ENCODE measurements around the gene PTPRE.

PTPRE gene

GRCh38 chr10:127932521-127933270 lies 25.8 kb downstream of the PTPRE start:
- DNase-seq: no peak

GRCh38 chr10:127933271-127933670 lies 26.4 kb downstream of the PTPRE start:
- DNase-seq: no peak

DNA sequence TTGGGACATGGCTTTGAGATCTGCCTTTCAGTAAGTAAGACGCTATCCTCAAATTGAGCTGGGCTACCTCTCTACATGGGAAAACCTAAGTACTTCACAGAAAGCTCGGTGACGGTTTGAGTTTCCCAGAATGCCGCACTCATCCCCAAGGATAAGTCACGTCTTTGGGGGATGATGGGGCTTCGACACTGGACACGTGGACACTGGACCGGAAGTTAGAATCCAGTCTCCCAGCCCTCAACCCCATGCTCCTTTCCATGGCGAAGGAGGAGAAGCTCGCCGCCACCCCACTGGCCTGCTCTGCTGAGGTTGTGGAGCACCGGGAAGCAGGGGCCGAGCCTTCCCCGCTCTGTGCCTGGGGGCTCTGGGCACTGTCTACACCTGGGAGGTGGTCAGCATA lies 27.5 kb downstream of the PTPRE start:
- DNase-seq: no peak

- no peak for DNase-seq
Observed at GRCh38 chr10:127935071-127935561, 28.2 kb downstream of the PTPRE start.

DNA sequence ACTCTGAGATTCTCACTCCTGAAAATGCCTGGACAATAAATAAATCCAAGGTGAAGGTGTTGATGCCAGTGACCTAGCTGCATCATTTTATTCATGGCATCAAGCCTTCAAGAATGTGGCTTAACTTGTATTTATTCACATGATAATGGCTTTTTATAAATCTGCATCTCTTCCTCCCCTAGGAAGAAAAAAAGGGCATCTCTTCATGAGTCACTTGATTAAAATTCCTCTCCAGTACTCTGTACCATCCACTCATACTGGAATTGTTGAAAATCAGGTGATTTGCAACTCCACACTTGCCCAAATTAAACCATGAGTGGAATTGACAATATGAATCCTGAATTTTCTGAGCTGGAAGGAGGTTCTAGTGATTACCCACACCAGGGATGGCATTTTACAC lies 30.2 kb downstream of the PTPRE start:
- no peak for DNase-seq

DNA sequence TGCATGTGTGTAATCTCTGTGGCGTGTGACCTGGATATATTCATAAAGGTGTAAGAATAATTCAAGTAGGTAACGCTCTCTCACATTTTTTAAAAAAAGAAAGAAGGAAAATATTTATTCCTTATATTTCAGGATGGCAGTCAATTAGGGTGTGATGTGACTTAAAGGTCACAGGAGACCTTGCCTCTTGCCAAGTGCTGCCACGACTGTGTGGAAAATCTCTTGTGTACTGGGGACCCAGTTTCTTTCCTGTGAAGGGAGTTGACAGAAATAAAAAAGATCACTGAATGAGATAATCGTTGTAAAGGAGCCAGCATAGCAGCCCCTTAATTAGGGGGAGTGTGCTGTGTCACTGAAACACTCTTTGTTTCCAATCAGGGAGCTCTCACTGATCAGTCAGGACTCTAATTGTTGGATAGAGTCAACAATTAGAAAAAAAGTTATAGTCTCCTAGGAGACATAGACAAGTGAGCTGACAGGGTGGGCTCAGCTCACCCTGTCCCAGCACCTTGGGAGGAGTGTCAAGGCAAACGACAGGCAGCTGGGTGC lies 31.1 kb downstream of the PTPRE start:
- DNase-seq: no peak

- no peak for DNase-seq
Observed at GRCh38 chr10:127939786-127940330, 33.0 kb downstream of the PTPRE start.

DNA sequence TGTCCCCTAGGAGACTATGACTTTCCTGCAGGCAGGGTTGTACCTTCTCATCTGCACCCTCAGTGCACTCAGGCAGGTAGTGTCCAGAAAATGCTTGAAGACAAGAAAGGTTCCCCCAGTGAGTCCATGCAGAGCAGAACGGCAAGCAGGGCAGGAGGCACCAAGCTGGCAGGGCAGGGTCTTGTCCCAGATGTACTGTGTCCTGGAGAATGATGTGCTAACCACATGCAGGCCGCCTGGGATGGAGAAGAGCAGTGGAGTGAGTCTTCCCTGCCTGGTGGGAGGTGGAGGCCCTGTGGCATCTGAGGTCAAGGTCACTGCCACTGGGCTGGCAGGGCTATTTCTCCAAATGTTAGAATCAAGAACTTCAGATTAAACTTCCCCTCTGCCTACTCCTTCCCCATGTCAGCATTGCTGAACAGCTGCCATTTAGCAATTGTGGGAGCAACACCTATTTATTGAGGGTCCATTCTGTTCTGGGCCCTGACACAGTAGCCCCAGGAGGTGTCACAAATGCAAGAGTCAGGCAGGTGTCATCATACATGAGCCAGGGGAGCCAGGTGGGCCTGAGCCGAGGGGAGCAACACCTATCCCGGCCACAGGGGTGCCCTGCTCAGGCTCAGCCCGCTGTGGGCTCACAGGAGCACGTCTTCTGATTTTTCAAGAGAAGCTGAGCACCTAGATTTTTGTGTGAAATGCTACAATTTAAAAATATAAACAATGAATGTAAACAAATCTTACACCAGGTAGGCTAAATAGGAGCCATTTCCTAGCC lies 34.1 kb downstream of the PTPRE start:
- no peak for DNase-seq

DNA sequence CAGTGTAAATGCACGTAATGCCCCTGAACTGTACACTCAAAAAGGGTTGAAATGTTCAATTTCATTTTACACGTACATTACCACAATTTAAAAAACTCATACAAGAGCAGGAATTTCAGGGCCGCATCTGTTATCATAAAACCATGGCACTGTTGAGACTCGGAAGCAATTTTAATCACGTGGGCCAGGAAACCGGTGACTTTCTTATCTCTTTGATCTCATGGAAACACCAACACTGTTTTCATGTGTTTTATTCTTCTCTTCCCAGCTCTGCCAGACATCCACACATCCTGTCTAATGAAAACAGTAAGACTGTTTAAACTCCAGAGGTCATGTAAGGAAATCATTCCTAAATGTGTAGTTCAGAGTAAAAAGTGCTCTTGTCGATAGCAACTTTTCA lies 35.9 kb downstream of the PTPRE start:
- DNase-seq: no peak

GRCh38 chr10:127943336-127943910 lies 36.5 kb downstream of the PTPRE start:
- DNase-seq: no peak

DNA sequence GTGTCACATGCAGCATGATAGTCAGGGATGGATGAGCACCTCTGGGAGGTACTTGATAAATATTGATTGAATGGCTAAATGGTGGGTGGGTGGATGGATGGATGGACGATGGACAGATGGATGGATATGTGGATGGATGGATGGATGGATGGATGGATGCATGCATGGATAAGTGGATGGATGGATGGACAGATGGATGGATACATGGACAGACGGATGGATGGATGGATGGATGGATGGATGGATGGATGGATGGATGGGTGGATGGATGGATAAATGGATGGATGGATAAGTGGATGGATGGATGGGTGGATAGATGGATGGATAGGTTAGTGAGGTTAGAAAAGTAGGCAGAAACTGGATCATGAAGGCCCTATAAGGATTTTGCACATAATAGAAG lies 37.4 kb downstream of the PTPRE start:
- no peak for DNase-seq

- peak; percentile 3 for DNase-seq
Observed at GRCh38 chr10:127945341-127945758, 38.4 kb downstream of the PTPRE start.

DNA sequence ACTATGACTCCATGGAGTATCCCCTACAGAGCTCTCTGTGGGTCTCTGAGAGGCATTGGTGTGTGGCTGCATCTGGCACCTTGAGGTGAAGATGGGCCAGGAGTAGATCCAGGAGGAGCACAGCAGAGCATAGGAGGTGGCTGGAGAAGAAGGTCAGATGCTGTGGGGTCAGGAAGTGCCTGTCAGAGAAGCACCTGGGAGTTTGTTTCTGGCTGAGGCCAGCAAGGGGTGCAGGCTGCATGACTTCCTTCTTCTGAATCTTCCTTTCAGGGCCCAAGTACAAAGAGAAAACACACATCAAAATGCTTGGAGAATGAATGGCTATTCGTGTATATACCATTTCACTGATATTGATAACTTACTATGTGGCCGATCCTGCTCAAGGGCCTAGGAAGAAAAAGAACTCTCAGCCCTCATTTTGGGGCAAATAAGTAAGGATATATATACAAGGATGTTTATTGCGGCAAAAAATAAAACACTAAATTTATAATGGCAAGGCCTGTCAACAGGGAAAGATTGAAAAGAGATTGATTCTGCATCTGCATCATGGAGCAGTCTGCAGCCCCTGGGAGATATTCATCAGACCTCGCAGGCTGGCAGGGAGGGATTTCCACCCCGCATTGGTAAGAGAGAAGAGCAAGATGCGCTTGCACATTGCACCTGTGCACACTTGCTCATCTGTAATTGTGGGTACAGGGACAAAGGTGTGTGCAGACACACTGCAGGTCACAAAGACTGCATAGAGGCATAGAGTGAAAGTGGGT lies 39.2 kb downstream of the PTPRE start:
- DNase-seq: no peak

DNA sequence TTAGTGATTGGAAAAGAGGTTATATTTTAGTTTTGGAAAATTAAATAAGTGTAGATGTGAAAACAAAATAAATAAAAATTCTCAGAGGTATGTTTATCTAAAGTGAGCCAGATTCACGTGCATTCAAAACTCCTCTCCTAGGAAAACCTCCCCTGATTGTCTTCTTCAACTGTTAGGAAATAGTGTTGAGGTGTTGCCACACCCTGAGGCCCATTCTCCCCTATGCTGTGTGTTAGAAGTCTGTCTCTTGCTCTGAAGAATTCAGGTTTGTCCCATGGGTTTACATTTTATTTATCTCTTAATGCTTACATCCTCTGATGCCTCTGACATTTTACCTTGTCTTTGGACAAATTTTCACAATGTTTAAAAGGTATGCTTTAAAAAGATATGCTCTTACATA lies 40.3 kb downstream of the PTPRE start:
- no peak for DNase-seq

GRCh38 chr10:127948791-127949190 lies 41.9 kb downstream of the PTPRE start:
- DNase-seq: no peak

- DNase-seq: no peak
Observed at GRCh38 chr10:127949831-127950230, 42.9 kb downstream of the PTPRE start.

DNA sequence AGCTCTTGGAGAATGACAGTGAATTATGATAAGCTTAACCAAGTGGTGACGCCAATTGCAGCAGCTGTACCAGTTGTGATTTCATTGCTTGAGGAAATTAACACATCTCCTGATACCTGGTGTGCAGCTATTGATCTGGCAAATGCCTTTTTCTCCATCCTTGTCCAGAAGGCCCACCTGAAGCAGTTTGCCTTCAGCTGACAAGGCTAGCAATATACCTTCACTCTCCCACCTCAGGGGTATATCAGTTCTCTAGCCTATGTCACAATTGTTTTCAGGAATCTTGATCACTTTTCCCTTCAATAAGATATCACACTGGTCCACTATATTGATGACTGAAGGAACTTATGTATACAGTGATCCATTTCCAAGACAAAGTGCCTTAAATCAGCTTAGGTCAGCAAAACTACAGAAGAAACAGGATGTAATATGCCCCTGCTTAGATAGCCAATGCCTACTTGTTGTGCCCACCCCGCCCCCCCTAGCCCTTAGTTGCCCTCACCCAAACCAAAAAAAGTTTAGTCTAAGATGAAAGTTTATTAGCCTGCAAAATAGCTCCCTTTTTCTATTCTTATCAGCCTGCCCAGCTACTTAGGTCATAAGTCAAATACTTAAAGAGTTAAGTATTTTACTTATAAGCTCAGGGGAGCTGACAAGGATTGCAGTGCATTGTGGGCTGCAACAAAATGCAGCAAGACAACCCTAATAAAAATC lies 45.1 kb downstream of the PTPRE start:
- DNase-seq: no peak

DNA sequence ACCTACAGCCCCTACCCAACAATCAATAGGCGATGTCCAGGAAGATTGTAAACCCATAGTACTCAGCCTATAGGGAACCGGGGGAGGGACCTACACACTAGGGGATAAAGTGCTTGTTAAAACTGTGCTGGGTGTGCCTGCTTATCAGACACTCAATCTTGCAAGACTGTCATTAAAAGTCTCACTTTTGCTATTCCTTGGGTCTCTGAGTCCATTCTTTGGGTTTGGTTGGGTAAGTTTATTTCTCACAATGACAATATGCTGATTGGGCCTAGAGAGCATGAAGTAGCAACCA lies 45.6 kb downstream of the PTPRE start:
- DNase-seq: no peak

DNA sequence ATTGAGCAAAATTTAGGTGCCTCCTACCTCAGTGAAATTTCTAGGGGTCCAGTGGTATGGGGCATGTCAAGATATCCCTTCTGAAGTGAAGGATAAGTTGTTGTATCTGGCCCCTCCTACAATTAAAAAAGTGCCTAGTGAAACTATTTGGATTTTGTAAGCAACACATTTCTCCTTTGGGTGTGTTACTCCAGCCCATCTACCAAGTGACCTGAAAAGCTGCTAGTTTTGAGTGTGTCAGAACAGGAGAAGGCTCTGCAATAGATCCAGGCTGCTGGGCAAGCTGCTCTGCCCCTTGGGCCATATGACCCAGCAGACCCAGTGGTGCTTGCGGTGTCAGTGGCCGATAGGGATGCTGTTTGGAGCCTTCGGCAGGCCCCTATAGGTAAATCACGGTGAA lies 46.0 kb downstream of the PTPRE start:
- DNase-seq: no peak

DNA sequence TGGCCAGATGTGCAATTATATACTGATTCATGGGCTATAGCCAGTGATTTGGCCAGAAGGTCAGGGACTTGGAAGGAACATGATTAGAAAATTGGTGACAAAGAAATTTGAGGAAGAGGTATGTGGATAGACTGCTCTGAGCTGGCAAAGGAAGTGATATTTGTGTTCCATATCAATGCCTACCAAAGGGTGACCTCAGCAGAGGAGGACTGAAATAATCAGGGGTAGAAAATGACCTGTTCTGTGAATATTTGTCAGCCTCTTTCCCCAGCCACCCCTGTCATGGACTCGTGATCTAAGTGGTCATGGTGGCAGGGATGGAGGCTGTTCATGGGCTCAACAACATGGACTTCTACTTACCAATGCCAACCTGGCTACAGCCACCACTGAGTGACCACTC lies 47.0 kb downstream of the PTPRE start:
- no peak for DNase-seq

DNA sequence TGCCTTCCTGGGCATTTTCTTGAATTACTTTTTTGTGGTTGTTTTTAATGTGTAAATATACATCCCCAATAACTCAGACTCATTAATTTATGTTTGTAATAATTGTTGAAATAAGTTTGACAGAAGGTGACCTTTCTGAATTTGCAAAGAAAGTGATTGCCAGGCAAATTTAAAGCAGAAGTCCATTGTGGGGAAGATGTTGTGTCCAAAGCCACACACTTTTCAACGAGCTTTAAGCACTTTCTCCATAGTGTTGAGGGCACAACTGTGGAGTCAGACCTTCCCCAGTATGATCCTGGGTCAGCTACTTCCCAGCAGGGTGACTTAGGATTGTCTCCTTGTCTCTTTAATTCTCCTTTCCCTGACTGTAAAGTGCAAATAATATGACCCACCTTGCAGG lies 52.5 kb downstream of the PTPRE start:
- DNase-seq: no peak

DNA sequence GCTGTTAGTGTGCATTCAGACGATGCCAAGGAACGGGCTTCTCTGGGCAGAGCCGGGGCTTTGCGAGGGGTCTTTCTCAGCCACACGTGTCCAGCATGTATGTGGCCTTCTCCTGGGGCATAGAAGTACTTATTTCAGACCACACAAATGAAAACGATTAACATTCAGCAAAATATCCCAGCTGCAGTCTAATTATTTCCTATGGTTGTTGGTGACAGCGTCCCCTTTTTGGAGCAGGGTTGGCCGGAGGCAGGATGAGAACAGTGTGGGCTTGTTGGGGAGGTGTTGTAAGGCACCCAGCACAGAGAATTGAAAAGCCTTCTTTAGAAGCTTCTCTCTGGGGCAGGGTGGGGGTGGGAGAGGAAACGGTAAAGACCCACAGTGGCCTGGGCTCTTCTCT lies 54.2 kb downstream of the PTPRE start:
- no peak for DNase-seq
